ENCODE results near the gene CAPNS2. TPM values are rescaled to one million over a fixed set of nuclear protein-coding genes. Genes with fewer than 3 reads are reported as not detected.

CAPNS2 gene
- total RNA-seq, 1 donor from 2014 or later = 0.24 TPM

GRCh38 chr16:55563797-55564196, 2.7 kb upstream of the CAPNS2 start:
- H3K27me3 ChIP-seq = no peaks in the 10 kb centered on the region
- Mint-ChIP-seq H3K9me3 (no peaks in the 10 kb centered on the region), H3K27me3 (ENCODE audit: insufficient read depth, low read depth) (no peaks in the 10 kb centered on the region), H3K36me3 (no peaks in the 10 kb centered on the region), H3K4me3 (no peak overlapping the region), H3K4me1 (peaks cover under 1% of the 10 kb centered on the region), H3K27ac (no peak overlapping the region)
- no peak overlapping the region for H3K4me2 ChIP-seq
- no peaks in the 10 kb centered on the region for H3K4me1 ChIP-seq
- H2AFZ ChIP-seq (replicated peaks) = no peak overlapping the region
- H3K36me3 ChIP-seq = no peaks in the 10 kb centered on the region
- no peak for TF ChIP-seq EZH2phosphoT487 (IDR thresholded peaks at IDR 0.05)
- no peak for TF ChIP-seq EZH2 (IDR thresholded peaks at IDR 0.05)
- TF ChIP-seq, protein P1, sequence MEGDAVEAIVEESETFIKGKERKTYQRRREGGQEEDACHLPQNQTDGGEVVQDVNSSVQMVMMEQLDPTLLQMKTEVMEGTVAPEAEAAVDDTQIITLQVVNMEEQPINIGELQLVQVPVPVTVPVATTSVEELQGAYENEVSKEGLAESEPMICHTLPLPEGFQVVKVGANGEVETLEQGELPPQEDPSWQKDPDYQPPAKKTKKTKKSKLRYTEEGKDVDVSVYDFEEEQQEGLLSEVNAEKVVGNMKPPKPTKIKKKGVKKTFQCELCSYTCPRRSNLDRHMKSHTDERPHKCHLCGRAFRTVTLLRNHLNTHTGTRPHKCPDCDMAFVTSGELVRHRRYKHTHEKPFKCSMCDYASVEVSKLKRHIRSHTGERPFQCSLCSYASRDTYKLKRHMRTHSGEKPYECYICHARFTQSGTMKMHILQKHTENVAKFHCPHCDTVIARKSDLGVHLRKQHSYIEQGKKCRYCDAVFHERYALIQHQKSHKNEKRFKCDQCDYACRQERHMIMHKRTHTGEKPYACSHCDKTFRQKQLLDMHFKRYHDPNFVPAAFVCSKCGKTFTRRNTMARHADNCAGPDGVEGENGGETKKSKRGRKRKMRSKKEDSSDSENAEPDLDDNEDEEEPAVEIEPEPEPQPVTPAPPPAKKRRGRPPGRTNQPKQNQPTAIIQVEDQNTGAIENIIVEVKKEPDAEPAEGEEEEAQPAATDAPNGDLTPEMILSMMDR (IDR thresholded peaks at IDR 0.05) = no peak
- no peak overlapping the region for H3K4me3 ChIP-seq
- DNase-seq (ENCODE audit: low spot score) = no peak
- H3K9ac ChIP-seq = no peak overlapping the region
- H3K27ac ChIP-seq = no peak overlapping the region
- H4K20me1 ChIP-seq (ENCODE audit: low read depth) = no peaks in the 10 kb centered on the region
- no peaks in the 10 kb centered on the region for H3K79me2 ChIP-seq (ENCODE audit: low read depth)
- H3K9me3 ChIP-seq (ENCODE audit: low read depth) = no peaks in the 10 kb centered on the region
- no peaks in the 10 kb centered on the region for H3F3A ChIP-seq (ENCODE audit: low read depth)

- H3K4me3 Mint-ChIP-seq = no peak overlapping the region
Observed at GRCh38 chr16:55565086-55565485, 1.4 kb upstream of the CAPNS2 start.

GRCh38 chr16:55567382-55567781, 898 bp downstream of the CAPNS2 start:
- Histone ChIP-seq H4K20me1 (ENCODE audit: low read depth) (no peaks in the 10 kb centered on the region), H3K9me3 (ENCODE audit: low read depth) (no peaks in the 10 kb centered on the region), H3F3A (ENCODE audit: low read depth) (no peaks in the 10 kb centered on the region), H2AFZ (replicated peaks) (no peak overlapping the region), H3K4me1 (no peaks in the 10 kb centered on the region), H3K79me2 (ENCODE audit: low read depth) (no peaks in the 10 kb centered on the region), H3K4me2 (no peak overlapping the region), H3K4me3 (no peak overlapping the region), H3K27ac (no peak overlapping the region), H3K27me3 (no peaks in the 10 kb centered on the region), H3K36me3 (no peaks in the 10 kb centered on the region), H3K9ac (no peak overlapping the region)
- Mint-ChIP-seq H3K36me3 (no peaks in the 10 kb centered on the region), H3K27ac (no peak overlapping the region), H3K27me3 (ENCODE audit: insufficient read depth, low read depth) (no peaks in the 10 kb centered on the region), H3K4me3 (no peak overlapping the region), H3K4me1 (peaks cover 4% of the 10 kb centered on the region), H3K9me3 (no peaks in the 10 kb centered on the region)
- TF ChIP-seq EZH2 (IDR thresholded peaks at IDR 0.05) (no peak), EZH2phosphoT487 (IDR thresholded peaks at IDR 0.05) (no peak)
- TF ChIP-seq, protein P1 (IDR thresholded peaks at IDR 0.05) = no peak
- DNase-seq (ENCODE audit: low spot score) = no peak

More at GRCh38 chr16:55565086-55565485, 1.4 kb upstream of the CAPNS2 start:
- H3F3A ChIP-seq (ENCODE audit: low read depth) = no peaks in the 10 kb centered on the region
- no peaks in the 10 kb centered on the region for H3K36me3 Mint-ChIP-seq
- H3K27ac ChIP-seq = no peak overlapping the region
- H3K27me3 Mint-ChIP-seq (ENCODE audit: insufficient read depth, low read depth) = no peaks in the 10 kb centered on the region
- H3K36me3 ChIP-seq = no peaks in the 10 kb centered on the region
- no peaks in the 10 kb centered on the region for H3K79me2 ChIP-seq (ENCODE audit: low read depth)
- no peak overlapping the region for H3K9ac ChIP-seq
- H2AFZ ChIP-seq (replicated peaks) = no peak overlapping the region
- H3K9me3 Mint-ChIP-seq = no peaks in the 10 kb centered on the region
- H3K27ac Mint-ChIP-seq = no peak overlapping the region
- no peak for DNase-seq (ENCODE audit: low spot score)
- no peak overlapping the region for H3K4me2 ChIP-seq
- peaks cover 2% of the 10 kb centered on the region for H3K4me1 Mint-ChIP-seq
- no peaks in the 10 kb centered on the region for H3K27me3 ChIP-seq
- no peak overlapping the region for H3K4me3 ChIP-seq
- H3K4me1 ChIP-seq = no peaks in the 10 kb centered on the region
- TF ChIP-seq EZH2 (IDR thresholded peaks at IDR 0.05) = no peak
- no peak for TF ChIP-seq EZH2phosphoT487 (IDR thresholded peaks at IDR 0.05)
- TF ChIP-seq, protein P1 (IDR thresholded peaks at IDR 0.05) = no peak
- H3K9me3 ChIP-seq (ENCODE audit: low read depth) = no peaks in the 10 kb centered on the region
- no peaks in the 10 kb centered on the region for H4K20me1 ChIP-seq (ENCODE audit: low read depth)
